ENCODE results near the gene NFKB1.
"Not testable (repeated sequence)": the region's sequence is repeated elsewhere in the genome, so short reads cannot be mapped to it uniquely, and the experiment has no call there.

Gene NFKB1

DNA sequence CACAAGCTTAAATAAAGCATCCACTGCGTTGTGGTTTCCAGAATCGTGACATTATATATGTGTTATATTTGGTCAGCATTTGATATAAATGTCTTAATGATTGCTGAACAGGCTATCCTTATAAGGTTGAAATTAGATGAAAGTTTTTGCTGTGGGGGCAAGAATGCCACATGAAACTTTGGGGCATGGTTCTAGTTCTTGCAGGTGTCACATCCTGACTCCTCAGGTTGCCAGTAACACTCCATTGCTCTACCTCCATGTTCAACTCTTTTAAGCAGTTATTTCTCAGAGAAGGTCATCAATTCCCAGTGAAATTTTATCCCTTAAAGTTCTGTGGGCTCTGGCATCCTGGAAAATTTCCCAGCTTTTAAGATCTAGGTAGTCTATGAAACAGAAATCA is 33.7 kb downstream of the NFKB1 start:
- no peak for DNase-seq

DNA sequence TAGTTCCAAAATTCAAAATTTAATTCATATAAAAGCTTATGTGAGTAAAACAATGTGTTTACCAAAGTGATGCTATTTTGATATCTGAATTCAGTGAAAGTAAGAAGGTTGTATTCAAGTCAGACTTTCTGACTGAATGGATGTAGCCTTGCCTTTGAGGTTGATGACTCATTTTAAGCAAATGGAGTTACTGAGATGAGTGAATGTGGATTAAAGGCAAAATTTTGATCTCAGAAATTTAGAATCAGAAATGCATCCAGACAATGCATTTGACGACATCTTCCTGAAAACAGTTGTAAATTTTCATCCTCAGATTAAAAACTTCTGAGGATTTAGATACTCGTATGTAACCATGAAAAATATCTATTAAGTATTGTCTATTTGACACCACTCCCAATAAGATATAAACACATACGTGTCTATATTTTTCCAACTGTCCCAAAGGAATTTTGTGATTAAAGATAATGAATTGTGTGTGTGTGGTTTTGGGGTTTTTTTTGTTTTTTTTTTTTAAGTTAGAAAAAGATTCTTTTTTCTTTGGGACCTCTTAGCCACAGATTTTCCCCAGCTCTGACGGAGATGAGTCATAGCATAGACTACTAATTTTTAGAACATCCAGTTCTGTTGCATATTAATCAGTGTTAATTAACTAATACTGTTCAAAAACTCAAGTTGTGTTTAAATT is 34.4 kb downstream of the NFKB1 start:
- no peak for DNase-seq

DNA sequence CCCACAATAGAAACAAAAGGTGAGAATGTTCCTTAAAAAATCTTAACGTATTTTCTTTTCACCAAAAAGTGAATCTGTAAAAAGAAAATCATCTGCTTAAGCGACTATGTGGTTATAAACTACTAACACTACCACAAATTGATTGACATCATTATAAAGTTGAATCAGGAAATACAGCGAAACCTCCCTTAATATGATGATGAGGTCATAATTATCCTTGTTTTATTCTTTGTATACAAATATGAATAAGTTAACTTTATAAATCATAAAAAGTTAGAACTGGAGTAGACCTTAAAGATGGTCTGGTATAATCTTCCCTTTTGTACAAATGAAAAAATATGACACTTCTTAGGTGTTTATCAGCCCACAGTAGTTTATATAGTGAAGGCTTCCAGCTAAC is 35.6 kb downstream of the NFKB1 start:
- no peak for DNase-seq

DNA sequence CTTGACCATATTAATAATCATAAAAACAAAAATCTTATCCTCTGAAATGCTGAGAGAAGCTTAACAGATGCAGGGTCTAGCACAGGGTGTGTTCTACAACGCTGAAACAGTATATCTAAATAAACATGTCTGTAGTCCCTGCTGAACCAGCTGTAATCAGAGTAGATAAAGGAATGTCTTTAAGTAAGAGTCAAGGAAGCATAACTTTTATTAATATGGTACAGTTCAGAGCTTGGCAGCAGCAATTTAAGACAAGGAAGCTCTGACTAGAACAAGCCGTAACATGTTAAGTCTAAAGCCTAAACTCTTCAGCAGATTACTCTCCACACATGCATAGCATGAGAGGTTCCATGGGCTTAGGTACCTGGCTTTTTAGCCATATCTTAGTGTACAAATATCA is 36.1 kb downstream of the NFKB1 start:
- DNase-seq: no peak

DNA sequence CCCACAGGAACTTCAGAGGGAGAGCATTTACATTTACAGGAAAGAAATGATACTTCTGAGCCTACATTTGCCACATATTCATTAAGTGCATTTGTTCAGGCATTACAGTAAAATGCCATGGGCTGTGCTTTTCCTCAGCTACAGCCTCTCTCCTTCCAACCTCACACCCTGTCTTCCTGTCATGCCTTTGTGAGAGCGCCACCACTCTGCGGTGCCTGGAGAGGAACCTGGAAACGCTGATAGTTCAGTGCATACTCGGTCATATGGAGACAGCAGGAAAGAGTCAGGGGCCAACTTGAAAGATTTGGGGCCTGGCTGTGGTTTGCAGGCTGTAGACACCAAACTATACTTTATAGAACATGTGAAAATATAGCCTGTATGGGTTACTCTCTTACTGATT is 40.5 kb downstream of the NFKB1 start:
- peak; percentile 31 to 39 for DNase-seq

DNA sequence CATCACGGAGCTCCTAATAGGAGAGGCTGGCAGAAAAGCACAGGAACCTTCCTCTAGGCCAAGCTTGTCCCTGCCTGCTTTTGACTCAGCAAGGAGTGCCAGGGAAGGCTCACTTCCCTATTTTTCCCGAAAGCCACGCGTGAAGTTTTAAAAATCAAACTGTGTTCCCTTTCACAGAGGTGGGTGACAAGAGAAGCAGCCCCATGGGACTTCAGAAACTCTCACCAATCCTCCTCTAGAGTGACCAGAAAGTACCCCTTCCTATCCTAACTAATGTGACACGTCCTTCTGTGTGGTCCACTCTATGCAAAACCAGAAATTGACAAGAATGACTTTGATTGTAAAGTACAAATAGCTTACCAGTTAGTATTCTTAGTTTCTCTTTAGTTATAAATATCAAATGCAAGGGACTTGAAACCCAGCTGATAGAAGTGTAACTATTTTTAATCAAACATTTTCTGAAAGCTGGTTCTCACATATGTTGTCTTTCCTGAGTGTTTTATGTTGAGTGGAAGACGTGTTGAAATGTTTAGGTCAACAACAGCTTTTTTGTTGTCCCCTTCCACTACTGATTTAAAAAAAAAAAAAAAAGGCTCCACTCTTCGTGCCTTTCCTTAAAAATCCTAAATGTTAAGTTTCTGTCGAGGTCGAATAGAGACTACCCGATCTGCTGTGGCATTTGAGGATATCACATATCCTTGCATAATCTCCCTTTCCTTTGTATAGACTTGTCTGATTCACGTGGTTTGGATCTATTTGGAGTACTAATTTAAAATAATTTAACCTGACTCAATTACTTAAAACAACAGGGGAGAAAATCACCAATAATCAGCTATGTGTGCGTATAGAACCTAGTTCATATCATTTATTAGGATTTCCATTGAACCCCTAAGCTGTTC is 42.1 kb downstream of the NFKB1 start:
- no peak for DNase-seq

DNA sequence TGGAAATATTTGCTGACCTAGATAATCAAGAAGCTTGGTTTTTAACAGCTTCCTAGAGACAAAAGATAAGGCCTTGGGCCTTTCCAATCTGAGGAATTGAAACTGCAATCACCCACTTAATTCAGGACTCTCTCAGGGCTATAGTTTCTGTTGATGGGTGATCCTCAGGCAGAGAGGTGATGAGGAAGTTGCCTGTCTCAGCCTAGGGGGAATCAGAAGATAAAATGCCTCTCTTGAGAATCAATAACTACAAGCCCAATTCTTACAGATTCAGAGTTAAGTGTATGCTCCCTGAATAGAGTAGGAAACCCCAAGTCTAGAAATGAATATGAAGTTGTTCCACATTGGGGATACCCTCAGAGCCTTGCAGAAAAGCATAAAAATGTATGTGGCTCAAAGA is 45.5 kb downstream of the NFKB1 start:
- no peak for DNase-seq

DNA sequence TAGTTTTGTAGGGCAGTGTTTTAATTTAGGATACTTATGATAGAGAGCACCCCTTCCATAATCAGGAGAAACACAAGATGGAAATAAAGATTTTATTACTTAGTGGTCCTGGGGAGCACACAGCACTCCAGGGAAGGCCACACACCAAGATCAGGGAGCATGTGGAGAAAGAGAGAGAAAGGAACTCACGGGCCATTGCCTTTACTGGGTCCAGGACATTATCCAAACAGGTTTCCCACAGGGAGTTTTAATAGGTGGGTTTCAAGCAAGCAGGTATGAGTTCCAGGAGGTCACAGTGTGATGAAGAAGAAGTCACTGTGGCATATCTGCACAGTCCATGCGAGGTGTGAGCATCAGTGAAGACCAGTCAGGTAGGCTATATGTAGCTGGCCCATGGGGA is 46.8 kb downstream of the NFKB1 start:
- no peak for DNase-seq

DNA sequence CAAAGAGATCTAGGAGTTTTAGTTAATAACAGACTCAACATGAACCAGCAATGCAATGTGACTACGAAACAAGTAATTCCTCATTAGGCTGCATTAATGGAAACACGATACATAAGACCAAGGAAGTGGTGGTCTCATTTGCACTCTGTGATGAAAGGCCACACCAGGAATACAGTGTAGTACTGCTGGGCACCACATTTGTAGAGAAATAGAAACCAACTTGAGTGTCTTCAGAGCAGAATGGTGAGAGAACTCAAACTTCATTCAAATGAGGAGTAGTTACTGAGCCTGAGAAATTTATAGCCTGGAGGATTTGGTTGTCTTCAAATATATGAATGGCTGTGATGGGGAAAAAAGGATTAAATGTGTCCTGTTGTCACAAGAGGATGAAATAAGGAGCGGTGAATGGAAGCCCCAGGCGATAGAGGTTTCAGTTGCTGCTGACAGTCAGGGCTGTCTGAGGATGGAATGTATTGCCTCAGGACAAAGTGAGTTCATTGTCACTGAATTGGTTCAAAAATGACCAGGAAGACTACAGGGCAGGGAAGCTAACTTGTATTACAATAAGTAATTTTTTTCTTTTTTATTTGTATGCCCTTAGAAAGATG is 50.9 kb downstream of the NFKB1 start:
- no peak for DNase-seq

DNA sequence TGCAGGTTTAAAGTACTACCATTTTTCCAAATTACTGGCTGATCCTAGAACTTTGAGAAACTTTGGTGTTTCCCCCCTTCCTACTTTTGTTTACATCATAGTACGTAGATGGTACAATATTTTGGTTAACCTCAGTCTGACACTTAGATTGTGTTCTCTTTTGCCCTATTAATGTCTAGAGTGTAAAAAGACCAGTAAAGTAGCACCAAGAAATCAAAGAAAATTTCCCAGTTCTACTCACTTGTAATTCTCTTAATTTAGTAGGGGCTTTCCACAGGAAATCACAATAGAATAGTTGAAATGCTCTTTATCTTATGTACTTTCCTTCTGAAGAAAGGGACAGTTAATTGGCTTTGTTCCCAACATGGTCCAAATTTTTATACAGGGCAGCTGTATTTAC is 51.6 kb downstream of the NFKB1 start:
- DNase-seq: no peak

DNA sequence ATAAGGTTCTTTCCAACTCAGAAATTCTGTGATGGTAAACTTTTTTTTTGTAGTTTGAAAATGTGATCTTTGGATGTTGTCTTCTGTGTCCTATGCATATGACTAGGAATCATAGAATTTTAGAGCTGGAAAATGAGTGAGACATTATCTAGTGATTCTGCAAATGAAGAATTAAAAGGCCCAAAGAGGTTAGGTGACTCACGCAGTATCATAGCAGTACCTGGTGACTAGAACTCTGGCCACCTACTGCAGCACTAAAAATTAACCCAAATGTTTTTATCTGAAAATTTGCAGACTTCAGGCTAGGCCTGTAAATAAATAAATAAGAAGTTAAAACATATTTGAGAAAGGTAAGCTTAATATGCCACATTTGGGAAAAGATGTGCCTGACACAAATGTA is 52.8 kb downstream of the NFKB1 start:
- no peak for DNase-seq

DNA sequence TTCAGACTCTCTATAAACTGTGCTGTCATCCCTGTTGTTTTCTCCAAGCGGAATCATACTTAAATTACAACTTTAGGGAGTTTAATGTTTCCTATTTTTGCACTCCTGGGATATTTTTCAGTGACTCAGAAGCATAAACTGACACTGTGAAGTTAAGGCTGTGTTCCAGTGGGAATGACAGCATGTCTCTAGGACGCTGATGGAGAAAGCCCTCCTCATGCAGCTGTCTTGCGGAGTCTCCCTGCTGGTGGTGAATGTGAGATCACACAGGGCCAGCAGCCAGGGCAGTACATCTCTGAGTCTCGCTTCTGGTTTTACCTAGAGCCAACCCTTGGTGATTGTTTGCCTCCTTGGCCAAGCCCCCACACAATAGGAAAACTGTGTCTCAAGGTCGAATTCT is 53.3 kb downstream of the NFKB1 start:
- DNase-seq: no peak

DNA sequence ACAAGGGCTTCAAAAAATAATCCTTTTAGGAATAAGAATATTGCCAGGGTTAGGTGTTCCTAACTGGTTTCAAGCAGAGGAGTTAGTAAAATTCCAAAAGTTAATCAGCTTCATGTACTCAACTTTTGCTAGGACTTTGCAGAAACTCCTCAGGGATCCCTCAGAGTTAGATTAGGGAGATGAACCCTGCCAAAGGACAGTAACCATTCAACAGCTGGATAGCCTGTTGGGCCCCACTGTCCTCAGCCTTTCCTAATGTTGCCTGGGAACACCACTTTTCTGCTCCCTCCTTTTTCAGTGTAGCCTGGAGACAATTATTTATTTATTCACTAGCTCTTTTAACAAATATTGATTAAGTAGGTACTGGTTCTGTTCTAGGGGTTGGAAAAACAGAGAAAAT is 53.8 kb downstream of the NFKB1 start:
- no peak for DNase-seq

DNA sequence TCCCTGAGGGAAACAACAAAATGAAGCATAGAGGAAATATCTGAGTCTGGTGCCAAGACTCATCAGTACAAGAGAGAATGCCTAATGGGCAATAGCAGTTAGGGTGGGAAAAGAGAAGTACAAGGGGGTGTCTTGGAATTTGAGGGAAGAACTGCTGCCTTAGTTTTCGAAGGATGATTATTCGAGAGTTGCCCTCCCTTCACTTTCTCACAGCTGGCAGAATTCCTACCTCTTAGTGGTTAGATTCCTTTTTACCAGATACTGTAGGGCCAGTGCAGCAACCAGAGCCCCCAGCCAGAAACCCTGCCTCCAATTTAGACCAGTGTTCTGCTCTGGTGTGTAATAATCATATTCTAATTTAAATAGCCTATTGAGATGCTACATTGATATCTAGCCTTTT is 56.5 kb downstream of the NFKB1 start:
- DNase-seq: no peak

DNA sequence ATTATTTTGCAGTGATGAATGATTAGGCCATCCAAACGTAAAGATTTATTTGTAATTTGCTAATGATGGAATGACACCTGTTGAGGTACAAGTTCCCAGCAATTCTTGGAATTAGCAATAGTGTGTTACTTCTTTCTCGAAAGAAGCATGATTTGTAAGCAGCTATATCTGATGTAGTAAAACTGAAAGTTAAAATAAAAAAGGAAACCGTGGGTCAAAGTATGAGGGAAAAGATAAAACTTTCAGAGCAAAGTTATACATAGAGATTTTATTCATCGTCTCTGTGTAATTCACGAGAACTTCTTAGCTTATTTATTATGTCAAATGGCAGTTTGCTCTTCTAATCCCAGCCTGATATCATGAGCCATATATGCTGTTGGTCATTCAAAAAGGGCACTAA is 59.0 kb downstream of the NFKB1 start:
- DNase-seq: no peak

DNA sequence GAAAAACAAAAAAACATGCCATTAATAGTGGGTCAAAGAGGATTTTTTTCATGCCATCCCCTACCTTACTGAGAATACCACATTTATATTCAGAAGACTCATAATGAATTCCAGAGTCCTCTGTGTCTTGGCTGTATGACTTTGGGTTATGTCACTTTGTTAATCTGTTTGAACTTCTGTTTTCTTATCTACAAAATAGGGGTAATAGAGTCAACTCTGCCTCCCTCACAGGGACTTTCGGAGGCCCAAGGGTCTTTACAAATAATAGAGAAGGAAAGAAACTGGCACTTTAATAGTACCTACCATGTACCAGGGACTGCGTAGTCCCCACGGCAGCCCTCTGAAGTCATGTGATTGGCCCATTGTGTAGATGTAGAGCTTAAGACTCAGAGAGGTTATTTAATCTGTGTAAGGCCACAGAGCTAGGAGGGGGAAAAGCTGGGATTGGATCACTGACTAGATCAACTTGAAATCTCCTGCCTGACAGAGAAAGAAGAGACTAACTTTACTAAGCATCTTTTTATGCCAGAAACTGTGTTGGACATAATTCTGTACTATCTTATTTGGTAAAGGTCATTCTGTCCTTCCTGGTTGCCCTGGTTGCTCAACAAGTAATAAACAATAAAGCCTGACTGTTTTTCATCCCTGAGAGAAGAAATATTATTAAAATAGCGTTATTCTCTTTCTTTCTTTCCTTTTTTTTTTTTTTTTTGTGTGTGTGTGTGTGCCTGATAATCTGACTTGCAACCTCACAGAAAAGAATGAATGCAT is 59.6 kb downstream of the NFKB1 start:
- no peak for DNase-seq

DNA sequence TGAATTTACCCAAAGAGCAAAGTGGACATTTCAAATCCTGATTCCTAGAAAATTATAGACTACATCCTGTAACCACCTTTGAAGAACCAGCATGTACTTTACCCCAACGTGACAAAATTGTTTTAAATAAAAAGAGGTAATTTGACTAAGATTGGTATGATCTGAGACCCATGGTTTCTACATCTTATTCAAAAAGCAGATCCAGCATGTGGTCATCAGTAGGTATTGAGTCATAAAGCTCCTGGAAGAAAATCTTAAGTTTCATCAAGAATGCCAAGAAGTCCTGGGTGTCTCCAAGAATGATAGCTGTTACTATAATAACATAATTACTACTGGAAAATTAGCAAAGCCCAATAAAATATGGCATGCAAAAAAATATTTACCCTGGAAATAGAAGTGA is 61.8 kb downstream of the NFKB1 start:
- DNase-seq: no peak

DNA sequence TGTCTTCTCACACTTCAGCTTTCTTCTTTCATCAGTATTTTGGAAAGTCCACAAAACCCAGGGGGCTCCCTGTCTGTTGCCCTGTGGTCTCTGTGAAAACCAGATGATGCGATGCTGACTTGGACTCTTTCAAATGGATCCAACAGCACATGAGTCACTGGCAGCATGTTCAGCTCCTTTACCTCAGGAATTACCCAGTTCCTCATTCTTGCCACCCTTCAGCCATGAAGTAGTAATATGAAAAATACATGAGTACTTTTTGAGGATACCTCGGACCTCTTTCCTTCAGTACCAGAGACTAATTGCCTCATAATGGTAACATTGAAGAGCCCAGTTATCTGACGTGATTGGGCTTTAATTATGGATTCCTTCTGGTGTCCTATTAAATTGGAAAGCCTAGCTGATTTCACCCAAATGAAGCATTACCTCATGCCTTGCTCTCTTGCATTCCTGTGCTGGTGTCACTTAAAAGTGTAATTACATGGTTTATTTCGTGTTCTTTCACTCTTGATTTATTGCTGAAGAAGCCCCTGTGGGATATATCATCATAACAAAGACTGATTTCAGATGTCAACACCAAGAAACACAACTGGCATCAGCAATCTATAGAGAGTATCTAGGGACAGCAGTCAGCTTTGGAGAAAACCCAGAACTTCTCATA is 63.4 kb downstream of the NFKB1 start:
- peak; percentile 52 to 56 for DNase-seq

DNA sequence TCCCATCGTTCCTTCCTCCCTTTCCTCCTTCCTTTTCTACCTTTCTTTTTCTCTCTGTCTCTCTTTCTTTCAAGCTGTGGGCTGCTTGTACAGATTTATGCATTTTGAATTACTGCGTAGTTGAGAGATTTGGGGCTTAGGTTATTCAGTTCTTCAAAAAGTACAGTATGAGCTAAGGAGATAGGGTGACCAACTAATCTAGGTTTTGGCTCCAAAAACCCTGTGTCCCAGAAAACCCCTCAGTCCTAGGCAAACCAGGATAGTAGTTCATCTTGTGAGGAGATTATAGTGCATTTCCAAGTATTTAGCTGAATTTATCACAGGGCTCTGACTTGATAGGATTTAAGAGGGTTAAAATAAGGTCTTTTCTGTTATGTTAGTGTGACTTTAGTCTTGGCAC is 64.5 kb downstream of the NFKB1 start:
- no peak for DNase-seq

DNA sequence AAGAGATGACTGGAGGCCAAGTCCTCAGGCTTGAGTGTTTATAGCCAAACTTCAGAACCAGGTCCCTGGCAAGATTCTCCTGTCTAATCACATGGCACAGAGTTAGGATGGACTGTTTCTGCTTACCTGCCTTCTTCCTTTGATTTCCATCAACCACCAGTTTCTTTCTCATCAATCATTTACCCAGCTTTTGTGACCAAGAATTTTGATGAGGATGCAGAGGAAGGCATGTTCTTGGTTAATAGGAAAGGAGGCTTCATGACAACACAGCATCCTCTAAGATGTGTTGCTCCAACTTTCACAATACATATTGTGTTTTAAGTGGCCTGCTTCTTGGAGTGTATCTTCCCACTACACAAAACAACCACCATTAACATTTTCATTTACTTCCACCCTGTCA is 65.3 kb downstream of the NFKB1 start:
- DNase-seq: no peak

DNA sequence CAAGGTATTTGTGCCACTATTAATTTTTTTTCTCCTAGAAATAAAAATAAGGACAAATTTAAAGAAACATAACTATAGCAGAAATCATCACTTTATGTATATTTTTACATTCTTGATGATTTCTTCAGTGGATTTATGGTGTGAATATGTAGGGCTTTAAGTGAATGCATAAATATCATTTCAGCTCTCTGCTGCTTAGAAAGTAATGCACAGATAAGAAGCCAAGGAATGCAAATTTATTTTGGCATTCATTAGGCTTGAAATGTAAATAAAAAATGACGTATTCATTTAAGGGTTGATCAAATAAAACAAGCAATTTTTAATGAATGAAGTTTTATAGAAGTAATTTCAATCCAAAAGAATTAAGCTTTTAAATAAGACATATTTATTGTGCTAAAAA is 66.3 kb downstream of the NFKB1 start:
- DNase-seq: no peak

DNA sequence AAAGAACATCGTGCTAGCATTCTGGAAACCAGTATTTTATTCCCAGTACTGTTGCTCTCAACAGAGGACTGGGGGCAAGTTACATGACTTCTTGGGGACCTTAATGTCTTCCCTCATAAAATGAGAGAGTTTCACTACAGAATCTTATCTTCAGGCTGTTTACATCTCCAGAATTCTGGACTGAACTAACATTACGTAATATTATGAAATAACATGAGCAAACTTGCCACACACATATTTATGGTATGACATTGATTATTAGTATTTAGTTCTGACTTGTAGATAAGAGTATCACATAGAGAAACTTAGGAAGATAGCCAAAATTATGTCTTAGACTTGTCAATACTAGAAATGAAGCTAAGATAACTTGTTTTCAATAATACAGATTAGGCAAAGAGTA is 68.0 kb downstream of the NFKB1 start:
- no peak for DNase-seq

DNA sequence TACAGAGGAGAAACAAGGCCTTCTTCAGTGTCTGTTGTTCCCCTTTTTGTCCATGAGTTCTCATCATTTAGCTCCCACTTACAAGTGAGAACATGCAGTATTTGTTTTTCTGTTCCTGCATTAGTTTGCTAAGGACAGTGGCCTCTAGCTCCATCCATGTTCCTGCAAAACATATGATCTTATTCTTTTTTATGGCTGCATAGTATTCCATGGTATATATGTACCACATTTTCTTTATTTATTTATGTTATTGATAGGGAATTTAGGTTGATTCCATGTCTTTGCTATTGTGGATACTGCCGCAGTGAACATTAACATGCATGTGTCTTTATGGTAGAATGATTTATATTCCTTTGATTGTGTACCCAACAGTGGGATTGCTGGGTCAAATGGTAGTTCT is 69.1 kb downstream of the NFKB1 start:
- not testable (repeated sequence) for DNase-seq
